A549 (cell line): ENCODE data around the gene ATXN7. TPM values are rescaled to one million over a fixed set of nuclear protein-coding genes. Genes with fewer than 3 reads are reported as not detected.
A peak's percentile ranks its signal among the peaks of the same experiment; 100 is the strongest.

Source experiments
- ATAC-seq, 2 experiments: fragments of 200-7000 bp in 1 of 2; fragments of >200 bp in 1 of 2; cut with Nextera tagmentation in 1 of 2; cut with Tn5 transposase in 1 of 2; 3 replicates each; pipeline versions ENCODE4 v1.8.0 to v1.9.1; 2018 to 2020; ENCODE audit warnings: mild to moderate bottlenecking in 1 of 2, moderate library complexity in 1 of 2
- CTCF ChIA-PET: fragments of 300-600 bp; sonication (Branson Sonifier 250); formaldehyde crosslinking; extraction: SDS; loops from one replicate; lab custom pipeline; 2021; ENCODE audit warnings: antibody characterized with exemption, inconsistent platforms; lab: Yijun Ruan, JAX
- POLR2A ChIA-PET: fragments of 350-600 bp; formaldehyde crosslinking; extraction: SDS; loops from one replicate; lab custom pipeline; 2021; ENCODE audit warnings: antibody characterized with exemption, inconsistent platforms; lab: Yijun Ruan, JAX
- DNase-seq, 2 experiments: peaks; one replicate each; pipeline versions ENCODE4 v3.0.0 to v3.0.0-alpha.2; 2011 to 2016; ENCODE audit warnings: low read depth in 1 of 2, low spot score in 1 of 2
- FAIRE-seq: peaks from 2 replicates; lab custom pipeline; 2011; peaks lifted over from hg19 to GRCh38; lab: Jason Lieb, UNC
- H3K27ac ChIP-seq, 2 experiments: fragments of >200 bp; sonication (Bioruptor Twin); formaldehyde crosslinking; 3 replicates each; pipeline ENCODE4 v1.5.1; 2016 to 2017
- H3K4me1 ChIP-seq: fragments of >200 bp; sonication (Bioruptor Twin); formaldehyde crosslinking; 3 replicates; pipeline ENCODE4 v1.6.1; 2016
- H3K4me2 ChIP-seq: fragments of >200 bp; sonication (Bioruptor Twin); formaldehyde crosslinking; 3 replicates; pipeline ENCODE4 v1.6.1; 2016
- H3K4me3 ChIP-seq: fragments of >200 bp; sonication (Bioruptor Twin); formaldehyde crosslinking; 3 replicates; pipeline ENCODE4 v1.5.1; 2016
- H3K9me3 ChIP-seq: fragments of >200 bp; sonication (Bioruptor Twin); formaldehyde crosslinking; 3 replicates; pipeline ENCODE4 v1.6.1; 2016
- CBX2 ChIP-seq: fragments of 200-600 bp; sonication (generic); IDR thresholded peaks from 2 replicates; pipeline ENCODE4 v1.6.1; 2016; ENCODE audit warnings: low read depth, mild to moderate bottlenecking, borderline replicate concordance
- CHD4 ChIP-seq: fragments of 200-600 bp; sonication (generic); IDR thresholded peaks from 2 replicates; pipeline ENCODE4 v1.6.1; 2016; ENCODE audit warnings: antibody characterized with exemption, mild to moderate bottlenecking, borderline replicate concordance
- FOSL2 ChIP-seq, 2 experiments: fragments of 450-650 bp in 1 of 2; fragments of >200 bp in 1 of 2; sonication (Bioruptor Twin) in 1 of 2; formaldehyde crosslinking; IDR thresholded peaks; 2 replicates each; pipeline versions ENCODE4 v1.5.0 to v1.6.1; 2016 to 2020; ENCODE audit warnings: mild to moderate bottlenecking in 1 of 2, moderate library complexity in 1 of 2
- MAFK ChIP-seq: fragments of 450-650 bp; IDR thresholded peaks from 2 replicates; pipeline ENCODE4 v1.6.1; 2014; ENCODE audit not compliant: partially characterized antibody
- NPAS2 ChIP-seq: fragments of 250-450 bp; sonication (Bioruptor Pico); IDR thresholded peaks from 2 replicates; pipeline ENCODE4 v1.8.0; 2022; ENCODE audit warnings: mild to moderate bottlenecking, moderate library complexity, borderline replicate concordance
- RAD21 ChIP-seq, 2 experiments: fragments of >200 bp in 1 of 2; sonication (Bioruptor Twin) in 1 of 2; formaldehyde crosslinking in 1 of 2; IDR thresholded peaks in 1 of 2; conservative IDR thresholded peaks in 1 of 2; 2 replicates in 1 of 2; 3 replicates in 1 of 2; pipeline ENCODE4 v1.6.1; 2012 to 2018; ENCODE audit warnings: inconsistent platforms in 1 of 2
- RNF2 ChIP-seq: fragments of 200-600 bp; sonication (generic); IDR thresholded peaks from 2 replicates; pipeline ENCODE4 v1.6.1; 2016; ENCODE audit warnings: low read depth, mild to moderate bottlenecking, antibody characterized with exemption, moderate library complexity, borderline replicate concordance
- SREBF2 ChIP-seq: fragments of 450-650 bp; IDR thresholded peaks from 2 replicates; pipeline ENCODE4 v1.6.1; 2014; ENCODE audit warnings: mild to moderate bottlenecking, moderate library complexity
- TP53 ChIP-seq: fragments of 250-450 bp; sonication (Bioruptor Pico); IDR thresholded peaks from 2 replicates; pipeline ENCODE4 v1.5.0; 2021; ENCODE audit warnings: mild to moderate bottlenecking, moderate library complexity
- WGBS: methylation state at CpG from one replicate; pipeline ENCODE4 v1.1.6; 2017; ENCODE audit errors: missing lambda C conversion rate; 5-methylcytosine and 5-hydroxymethylcytosine counted together
- polyA plus RNA-seq, 4 experiments: library from polyadenylated mRNA; depleted of rRNA in 3 of 4; stranded (reverse); fragments of >200 nt; fragmentation: RNase III in 1 of 4; extraction: RNeasy Plus Mini Kit Qiagen cat#74134 plus additional on column Dnase treatment in 1 of 4; gene quantifications; 2 replicates in 3 of 4; 3 replicates in 1 of 4; pipeline ENCODE4 v1.2.3, GENCODE V29; 2011 to 2017
- TF ChIP-seq, protein P1 (sequence below): fragments of 250-450 bp; sonication (Bioruptor Pico); IDR thresholded peaks from 2 replicates; pipeline ENCODE4 v1.5.0; 2021; ENCODE audit warnings: mild to moderate bottlenecking, moderate library complexity, borderline replicate concordance
- TF ChIP-seq, protein P2 (sequence below): fragments of 200-600 bp; sonication (generic); IDR thresholded peaks from 2 replicates; pipeline ENCODE4 v1.6.1; 2016; ENCODE audit warnings: antibody characterized with exemption, mild to moderate bottlenecking, moderate library complexity
- TF ChIP-seq, protein P3 (sequence below): fragments of 250-450 bp; sonication (Bioruptor Pico); IDR thresholded peaks from 2 replicates; pipeline ENCODE4 v1.5.0; 2020; ENCODE audit warnings: low read depth, mild to moderate bottlenecking, moderate library complexity

Gene ATXN7
- polyA plus RNA-seq, 2 of the 4 experiments (the other 2 are of a cell fraction): 5.4 to 7.3 TPM

DNA sequence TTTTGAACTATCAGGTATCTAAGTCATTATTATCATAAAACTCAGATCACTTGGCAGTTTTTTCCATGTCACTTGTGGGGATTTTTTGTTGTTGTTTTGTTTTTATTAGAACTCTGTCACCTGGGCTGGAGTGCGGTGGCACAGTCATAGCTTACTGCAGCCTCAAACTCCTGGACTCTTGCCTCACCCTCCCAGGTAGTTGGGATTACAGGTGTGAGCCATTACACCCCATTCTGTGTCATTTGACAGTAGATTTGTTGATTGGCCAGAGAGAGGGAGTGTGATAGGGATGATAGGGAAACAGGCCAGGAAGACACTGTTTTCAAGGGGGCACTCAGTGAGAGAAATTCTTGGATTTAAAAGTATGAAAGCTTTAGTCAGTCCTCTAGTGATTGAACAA lies 103.2 kb downstream of the ATXN7 start (continued):
- TF ChIP-seq, protein P1, sequence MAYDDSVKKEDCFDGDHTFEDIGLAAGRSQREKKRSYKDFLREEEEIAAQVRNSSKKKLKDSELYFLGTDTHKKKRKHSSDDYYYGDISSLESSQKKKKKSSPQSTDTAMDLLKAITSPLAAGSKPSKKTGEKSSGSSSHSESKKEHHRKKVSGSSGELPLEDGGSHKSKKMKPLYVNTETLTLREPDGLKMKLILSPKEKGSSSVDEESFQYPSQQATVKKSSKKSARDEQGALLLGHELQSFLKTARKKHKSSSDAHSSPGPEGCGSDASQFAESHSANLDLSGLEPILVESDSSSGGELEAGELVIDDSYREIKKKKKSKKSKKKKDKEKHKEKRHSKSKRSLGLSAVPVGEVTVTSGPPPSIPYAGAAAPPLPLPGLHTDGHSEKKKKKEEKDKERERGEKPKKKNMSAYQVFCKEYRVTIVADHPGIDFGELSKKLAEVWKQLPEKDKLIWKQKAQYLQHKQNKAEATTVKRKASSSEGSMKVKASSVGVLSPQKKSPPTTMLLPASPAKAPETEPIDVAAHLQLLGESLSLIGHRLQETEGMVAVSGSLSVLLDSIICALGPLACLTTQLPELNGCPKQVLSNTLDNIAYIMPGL (CRISPR knock-in tag): no peak
- TF ChIP-seq SREBF2 (no peak), RNF2 (no peak)

DNA sequence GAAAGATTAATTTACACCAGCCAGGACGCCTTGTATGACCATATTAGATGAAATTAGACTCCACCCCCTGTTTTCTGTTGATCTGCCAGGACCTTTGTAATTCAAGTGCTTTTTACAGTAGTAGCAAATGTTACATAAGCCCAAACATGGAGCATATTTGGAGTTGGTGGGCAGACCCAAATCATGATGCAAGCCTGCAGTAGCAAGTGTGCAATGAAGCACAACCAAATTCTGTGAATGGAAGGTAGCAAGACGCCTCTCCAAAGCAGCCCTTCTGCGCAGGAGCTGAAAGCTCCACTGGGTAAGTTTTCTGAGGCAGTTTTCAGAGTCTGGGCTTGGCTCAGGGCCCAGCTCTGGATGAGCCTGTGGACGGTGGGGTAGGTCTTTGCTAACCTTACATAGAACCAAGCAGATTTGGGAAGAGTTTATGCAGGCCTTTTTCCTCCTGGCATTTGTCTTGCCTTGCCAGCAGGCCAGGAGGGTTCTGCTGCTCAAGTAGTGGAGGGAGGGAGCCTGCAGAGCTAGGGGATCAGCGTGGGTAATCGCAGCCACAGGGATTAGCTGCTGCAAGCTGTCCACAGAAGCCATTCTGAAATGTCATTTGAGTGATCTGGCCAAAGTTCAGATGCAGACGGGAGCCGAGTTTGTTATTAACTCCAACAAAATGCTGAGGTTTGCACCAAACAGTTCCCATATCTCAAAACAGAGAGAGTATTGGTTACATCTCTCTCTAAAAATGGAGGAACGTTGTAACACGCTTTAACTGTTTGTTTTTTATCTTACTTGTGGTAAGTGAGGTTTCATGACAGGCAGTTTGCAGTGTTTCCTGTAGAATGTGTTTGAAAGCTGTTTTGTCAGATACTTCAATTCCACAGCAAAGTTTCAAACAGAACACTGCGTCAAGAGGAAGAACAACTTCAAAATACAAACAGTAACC lies 104.3 kb downstream of the ATXN7 start:
- TF ChIP-seq, protein P2, sequence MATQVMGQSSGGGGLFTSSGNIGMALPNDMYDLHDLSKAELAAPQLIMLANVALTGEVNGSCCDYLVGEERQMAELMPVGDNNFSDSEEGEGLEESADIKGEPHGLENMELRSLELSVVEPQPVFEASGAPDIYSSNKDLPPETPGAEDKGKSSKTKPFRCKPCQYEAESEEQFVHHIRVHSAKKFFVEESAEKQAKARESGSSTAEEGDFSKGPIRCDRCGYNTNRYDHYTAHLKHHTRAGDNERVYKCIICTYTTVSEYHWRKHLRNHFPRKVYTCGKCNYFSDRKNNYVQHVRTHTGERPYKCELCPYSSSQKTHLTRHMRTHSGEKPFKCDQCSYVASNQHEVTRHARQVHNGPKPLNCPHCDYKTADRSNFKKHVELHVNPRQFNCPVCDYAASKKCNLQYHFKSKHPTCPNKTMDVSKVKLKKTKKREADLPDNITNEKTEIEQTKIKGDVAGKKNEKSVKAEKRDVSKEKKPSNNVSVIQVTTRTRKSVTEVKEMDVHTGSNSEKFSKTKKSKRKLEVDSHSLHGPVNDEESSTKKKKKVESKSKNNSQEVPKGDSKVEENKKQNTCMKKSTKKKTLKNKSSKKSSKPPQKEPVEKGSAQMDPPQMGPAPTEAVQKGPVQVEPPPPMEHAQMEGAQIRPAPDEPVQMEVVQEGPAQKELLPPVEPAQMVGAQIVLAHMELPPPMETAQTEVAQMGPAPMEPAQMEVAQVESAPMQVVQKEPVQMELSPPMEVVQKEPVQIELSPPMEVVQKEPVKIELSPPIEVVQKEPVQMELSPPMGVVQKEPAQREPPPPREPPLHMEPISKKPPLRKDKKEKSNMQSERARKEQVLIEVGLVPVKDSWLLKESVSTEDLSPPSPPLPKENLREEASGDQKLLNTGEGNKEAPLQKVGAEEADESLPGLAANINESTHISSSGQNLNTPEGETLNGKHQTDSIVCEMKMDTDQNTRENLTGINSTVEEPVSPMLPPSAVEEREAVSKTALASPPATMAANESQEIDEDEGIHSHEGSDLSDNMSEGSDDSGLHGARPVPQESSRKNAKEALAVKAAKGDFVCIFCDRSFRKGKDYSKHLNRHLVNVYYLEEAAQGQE: no peak
- TF ChIP-seq CBX2: no peak
- TF ChIP-seq MAFK: peak; percentile 43
- TF ChIP-seq RAD21 (conservative IDR thresholded peaks at IDR 0.05 in 1 of 2, IDR thresholded peaks at IDR 0.05 in 1 of 2): no peak
- TF ChIP-seq, all 56 proteins: peak for 1
- Histone ChIP-seq H3K4me1 (peaks cover 36% of the 10 kb centered on the region), H3K4me3 (0 out of 3 replicates have a peak overlapping the region, but pooled peaks have one; percentile 5), H3K9me3 (no peaks in the 10 kb centered on the region), H3K27ac (peak overlapping the region in 1 of 2 experiments; percentile 62; a peak in 2 of 6 replicates), H3K4me2 (peak overlapping the region; percentile 77)
- POLR2A ChIA-PET: interaction anchor here (1.3 kb wide), 1 partner anchor 56 kb away, joined by 4 read pairs; the partner anchor contains the start of gene SCAANT1
- FAIRE-seq (no peak), ATAC-seq (peak; percentile 59 to 77; a peak in 4 of 6 replicates), DNase-seq (no peak)
- WGBS: 17% methylated on average over 10 of the region's 11 CpGs
- CTCF ChIA-PET: interaction anchor here (1.0 to 2.4 kb wide), 3 partner anchors 8 to 25 kb away, joined by 3 to 10 read pairs (median 3); no protein-coding TSS in a partner anchor

DNA sequence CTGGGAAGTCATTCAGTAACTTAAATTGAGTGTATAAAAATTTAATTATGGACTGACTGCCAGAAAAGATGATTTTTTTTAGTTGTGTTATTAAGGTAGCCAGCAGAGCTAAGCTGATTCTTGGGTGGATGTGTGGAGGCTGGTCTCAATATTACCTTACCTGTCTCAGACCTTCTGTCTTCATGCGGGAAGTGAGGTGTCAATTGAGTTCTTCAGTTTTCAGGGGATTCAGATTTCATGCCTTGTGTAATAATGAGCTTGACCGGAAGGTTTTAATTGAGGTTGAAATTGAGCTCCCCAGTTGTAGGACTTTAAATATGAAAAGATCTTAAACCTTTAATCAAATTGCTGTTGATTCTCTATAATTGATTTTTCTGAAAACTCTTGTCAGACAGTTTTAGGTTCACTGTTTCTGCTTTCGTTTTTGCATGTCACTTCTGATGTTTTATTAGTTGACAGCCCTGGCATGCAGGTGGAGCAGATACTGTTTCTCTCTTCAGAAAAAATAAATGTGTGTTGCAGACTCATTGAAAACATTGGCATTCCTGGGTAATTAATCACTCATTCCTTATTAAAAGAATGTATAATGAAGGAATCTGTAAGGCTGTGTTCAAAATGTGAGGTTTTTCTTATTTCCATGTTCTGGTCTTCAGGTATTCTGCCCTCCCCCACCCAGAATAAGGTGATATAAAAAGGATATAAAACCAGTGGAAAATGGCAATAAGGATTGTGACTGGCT lies 105.1 kb downstream of the ATXN7 start:
- DNase-seq (no peak), ATAC-seq (no peak), FAIRE-seq (no peak)
- ChIA-PET POLR2A (interaction anchor here (1.3 kb wide), 1 partner anchor 56 kb away, joined by 4 read pairs; the partner anchor contains the start of gene SCAANT1), CTCF (interaction anchor here (1.4 to 2.4 kb wide), 2 partner anchors 23 to 24 kb away, joined by 3 to 10 read pairs; no protein-coding TSS in a partner anchor)
- Histone ChIP-seq H3K27ac (0 out of 6 replicates have a peak overlapping the region, but pooled peaks of 1 of the 2 experiments have one; percentile 62), H3K4me2 (peak overlapping the region; percentile 77), H3K4me3 (no peak overlapping the region), H3K4me1 (peaks cover 36% of the 10 kb centered on the region), H3K9me3 (no peaks in the 10 kb centered on the region)
- TF ChIP-seq TP53 (CRISPR knock-in tag): no peak
- TF ChIP-seq CHD4: no peak
- no peak for TF ChIP-seq MAFK
- TF ChIP-seq, protein P3, sequence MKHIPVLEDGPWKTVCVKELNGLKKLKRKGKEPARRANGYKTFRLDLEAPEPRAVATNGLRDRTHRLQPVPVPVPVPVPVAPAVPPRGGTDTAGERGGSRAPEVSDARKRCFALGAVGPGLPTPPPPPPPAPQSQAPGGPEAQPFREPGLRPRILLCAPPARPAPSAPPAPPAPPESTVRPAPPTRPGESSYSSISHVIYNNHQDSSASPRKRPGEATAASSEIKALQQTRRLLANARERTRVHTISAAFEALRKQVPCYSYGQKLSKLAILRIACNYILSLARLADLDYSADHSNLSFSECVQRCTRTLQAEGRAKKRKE (CRISPR knock-in tag): no peak
- no peak for TF ChIP-seq NPAS2
- TF ChIP-seq FOSL2 (IDR thresholded peaks at IDR 0.05): no peak
- no peak for TF ChIP-seq FOSL2 (CRISPR knock-in tag; IDR thresholded peaks at IDR 0.05)
- 60% methylated on average over 3 of the region's 3 CpGs for WGBS
